HCT116 (cell line): ENCODE data around the gene KRT77.

Source experiments
- EZH2 ChIP-seq: fragments of 200-600 bp; sonication (generic); IDR thresholded peaks from 2 replicates; pipeline ENCODE4 v1.6.1; 2017; ENCODE audit warnings: antibody characterized with exemption, mixed run types
- FOSL1 ChIP-seq: IDR thresholded peaks from 2 replicates; pipeline ENCODE4 v1.6.1; 2012; ENCODE audit warnings: low read depth
- POLR2A ChIP-seq: IDR thresholded peaks from 2 replicates; pipeline ENCODE4 v1.7.0; 2011; ENCODE audit warnings: borderline replicate concordance; ENCODE audit not compliant: insufficient read depth, insufficient read length; ENCODE audit errors: extremely low read depth
- POLR2AphosphoS5 ChIP-seq: IDR thresholded peaks from 2 replicates; pipeline ENCODE4 v1.6.1; 2011; ENCODE audit warnings: mild to moderate bottlenecking, low read depth, low read length, moderate library complexity
- RAD21 ChIP-seq: IDR thresholded peaks from 2 replicates; pipeline ENCODE4 v1.6.1; 2012; ENCODE audit warnings: low read depth, mild to moderate bottlenecking
- SIN3A ChIP-seq: IDR thresholded peaks from 2 replicates; pipeline ENCODE4 v1.6.1; 2012; ENCODE audit warnings: low read depth
- YY1 ChIP-seq: IDR thresholded peaks from 2 replicates; pipeline ENCODE4 v1.6.1; 2011; ENCODE audit warnings: low read length, low read depth, moderate library complexity, mild to moderate bottlenecking; ENCODE audit not compliant: insufficient replicate concordance; ENCODE audit errors: extremely low read depth
- ZFX ChIP-seq: fragments of 450-650 bp; IDR thresholded peaks from 2 replicates; pipeline ENCODE4 v1.6.1; 2017
- TF ChIP-seq, protein P1 (sequence below): IDR thresholded peaks from 2 replicates; pipeline ENCODE4 v1.6.1; 2012
- TF ChIP-seq, protein P2 (sequence below), 3 experiments: fragments of 200-600 bp in 1 of 3; sonication (generic) in 1 of 3; IDR thresholded peaks in 2 of 3; conservative IDR thresholded peaks in 1 of 3; 2 replicates each; pipeline ENCODE4 v1.5.1; 2012 to 2017; ENCODE audit warnings: low read depth in 2 of 3, low read length in 2 of 3, antibody characterized with exemption in 1 of 3, borderline replicate concordance in 1 of 3, control low read depth in 1 of 3, mild to moderate bottlenecking in 1 of 3, mixed read lengths in 1 of 3, mixed run types in 1 of 3, moderate library complexity in 1 of 3; ENCODE audit not compliant: insufficient read depth in 1 of 3
- TF ChIP-seq, protein P3 (sequence below): IDR thresholded peaks from 2 replicates; pipeline ENCODE4 v1.6.1; 2012
- TF ChIP-seq, protein P4 (sequence below): IDR thresholded peaks from 2 replicates; pipeline ENCODE4 v1.6.1; 2012; ENCODE audit warnings: low read depth

DNA sequence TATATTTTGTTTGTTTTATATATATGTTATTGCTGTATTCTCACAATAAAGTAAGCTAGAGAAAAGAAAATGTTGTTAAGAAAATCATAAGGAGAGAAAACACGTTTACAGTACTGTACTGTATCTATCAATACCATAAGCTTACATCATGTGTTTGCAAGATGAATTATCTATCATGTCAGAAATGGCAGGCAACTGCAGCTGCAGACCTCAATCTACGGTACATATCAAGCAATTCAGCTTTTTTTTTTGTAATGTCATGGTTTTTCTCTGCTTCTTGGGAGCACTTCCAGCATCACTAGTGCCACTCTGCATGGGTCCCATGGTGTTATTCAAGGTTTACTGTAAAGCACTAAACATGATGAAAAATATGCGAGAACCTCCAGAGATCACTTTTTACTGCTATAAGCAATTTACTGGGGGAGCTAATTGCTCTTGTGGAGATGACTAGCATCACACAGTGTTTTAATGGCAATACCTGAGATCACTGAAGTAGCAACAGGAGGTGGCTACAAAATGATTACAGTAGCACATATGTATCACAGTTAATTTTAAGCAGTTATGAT is 42.3 kb downstream of the KRT77 start:
- TF ChIP-seq RAD21 (no peak), SIN3A (no peak), POLR2A (no peak), POLR2AphosphoS5 (no peak), EZH2 (no peak), ZFX (no peak), YY1 (no peak), FOSL1 (no peak)
- TF ChIP-seq, protein P1, sequence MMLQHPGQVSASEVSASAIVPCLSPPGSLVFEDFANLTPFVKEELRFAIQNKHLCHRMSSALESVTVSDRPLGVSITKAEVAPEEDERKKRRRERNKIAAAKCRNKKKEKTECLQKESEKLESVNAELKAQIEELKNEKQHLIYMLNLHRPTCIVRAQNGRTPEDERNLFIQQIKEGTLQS = no peak
- TF ChIP-seq, protein P2, sequence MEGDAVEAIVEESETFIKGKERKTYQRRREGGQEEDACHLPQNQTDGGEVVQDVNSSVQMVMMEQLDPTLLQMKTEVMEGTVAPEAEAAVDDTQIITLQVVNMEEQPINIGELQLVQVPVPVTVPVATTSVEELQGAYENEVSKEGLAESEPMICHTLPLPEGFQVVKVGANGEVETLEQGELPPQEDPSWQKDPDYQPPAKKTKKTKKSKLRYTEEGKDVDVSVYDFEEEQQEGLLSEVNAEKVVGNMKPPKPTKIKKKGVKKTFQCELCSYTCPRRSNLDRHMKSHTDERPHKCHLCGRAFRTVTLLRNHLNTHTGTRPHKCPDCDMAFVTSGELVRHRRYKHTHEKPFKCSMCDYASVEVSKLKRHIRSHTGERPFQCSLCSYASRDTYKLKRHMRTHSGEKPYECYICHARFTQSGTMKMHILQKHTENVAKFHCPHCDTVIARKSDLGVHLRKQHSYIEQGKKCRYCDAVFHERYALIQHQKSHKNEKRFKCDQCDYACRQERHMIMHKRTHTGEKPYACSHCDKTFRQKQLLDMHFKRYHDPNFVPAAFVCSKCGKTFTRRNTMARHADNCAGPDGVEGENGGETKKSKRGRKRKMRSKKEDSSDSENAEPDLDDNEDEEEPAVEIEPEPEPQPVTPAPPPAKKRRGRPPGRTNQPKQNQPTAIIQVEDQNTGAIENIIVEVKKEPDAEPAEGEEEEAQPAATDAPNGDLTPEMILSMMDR (IDR thresholded peaks at IDR 0.05 in 2 of 3, conservative IDR thresholded peaks at IDR 0.05 in 1 of 3; ENCODE audit: borderline replicate concordance in 1 of 3, insufficient read depth in 1 of 3, low read depth in 2 of 3, low read length in 2 of 3) = no peak
- TF ChIP-seq, protein P3, sequence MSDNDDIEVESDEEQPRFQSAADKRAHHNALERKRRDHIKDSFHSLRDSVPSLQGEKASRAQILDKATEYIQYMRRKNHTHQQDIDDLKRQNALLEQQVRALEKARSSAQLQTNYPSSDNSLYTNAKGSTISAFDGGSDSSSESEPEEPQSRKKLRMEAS = no peak
- TF ChIP-seq, protein P4, sequence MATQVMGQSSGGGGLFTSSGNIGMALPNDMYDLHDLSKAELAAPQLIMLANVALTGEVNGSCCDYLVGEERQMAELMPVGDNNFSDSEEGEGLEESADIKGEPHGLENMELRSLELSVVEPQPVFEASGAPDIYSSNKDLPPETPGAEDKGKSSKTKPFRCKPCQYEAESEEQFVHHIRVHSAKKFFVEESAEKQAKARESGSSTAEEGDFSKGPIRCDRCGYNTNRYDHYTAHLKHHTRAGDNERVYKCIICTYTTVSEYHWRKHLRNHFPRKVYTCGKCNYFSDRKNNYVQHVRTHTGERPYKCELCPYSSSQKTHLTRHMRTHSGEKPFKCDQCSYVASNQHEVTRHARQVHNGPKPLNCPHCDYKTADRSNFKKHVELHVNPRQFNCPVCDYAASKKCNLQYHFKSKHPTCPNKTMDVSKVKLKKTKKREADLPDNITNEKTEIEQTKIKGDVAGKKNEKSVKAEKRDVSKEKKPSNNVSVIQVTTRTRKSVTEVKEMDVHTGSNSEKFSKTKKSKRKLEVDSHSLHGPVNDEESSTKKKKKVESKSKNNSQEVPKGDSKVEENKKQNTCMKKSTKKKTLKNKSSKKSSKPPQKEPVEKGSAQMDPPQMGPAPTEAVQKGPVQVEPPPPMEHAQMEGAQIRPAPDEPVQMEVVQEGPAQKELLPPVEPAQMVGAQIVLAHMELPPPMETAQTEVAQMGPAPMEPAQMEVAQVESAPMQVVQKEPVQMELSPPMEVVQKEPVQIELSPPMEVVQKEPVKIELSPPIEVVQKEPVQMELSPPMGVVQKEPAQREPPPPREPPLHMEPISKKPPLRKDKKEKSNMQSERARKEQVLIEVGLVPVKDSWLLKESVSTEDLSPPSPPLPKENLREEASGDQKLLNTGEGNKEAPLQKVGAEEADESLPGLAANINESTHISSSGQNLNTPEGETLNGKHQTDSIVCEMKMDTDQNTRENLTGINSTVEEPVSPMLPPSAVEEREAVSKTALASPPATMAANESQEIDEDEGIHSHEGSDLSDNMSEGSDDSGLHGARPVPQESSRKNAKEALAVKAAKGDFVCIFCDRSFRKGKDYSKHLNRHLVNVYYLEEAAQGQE = no peak
